Occipital lobe (tissue), 2 donors: ENCODE data around the gene PNPLA7. TPM values are rescaled to one million over a fixed set of nuclear protein-coding genes. Genes with fewer than 3 reads are reported as not detected.
"Not testable (repeated sequence)": the region's sequence is repeated elsewhere in the genome, so short reads cannot be mapped to it uniquely, and the experiment has no call there.

Experiments used
- DNase-seq: peaks from one replicate; lab custom pipeline; 2025; lab: John Stamatoyannopoulos, UW
- total RNA-seq: library from RNA; depleted of rRNA; stranded (reverse); fragments of >200 nt; gene quantifications from one replicate; pipeline ENCODE4 v1.2.3, GENCODE V29; 2014

The PNPLA7 gene
- total RNA-seq, 1 donor from 2014 or later = 0.94 TPM

- DNase-seq = no peak
Observed at GRCh38 chr9:137575716-137576411, 25.7 kb upstream of the PNPLA7 start.

GRCh38 chr9:137575364-137575715 is 25.1 kb upstream of the PNPLA7 start:
- no peak for DNase-seq

- no peak for DNase-seq
Observed at GRCh38 chr9:137574192-137574591, 24.0 kb upstream of the PNPLA7 start.

GRCh38 chr9:137570566-137570965 is 20.4 kb upstream of the PNPLA7 start:
- no peak for DNase-seq

GRCh38 chr9:137569609-137570203 is 19.5 kb upstream of the PNPLA7 start:
- DNase-seq = no peak

- not testable (repeated sequence) for DNase-seq
Observed at GRCh38 chr9:137568445-137568844, 18.2 kb upstream of the PNPLA7 start.

GRCh38 chr9:137564817-137565411 is 14.7 kb upstream of the PNPLA7 start:
- DNase-seq = no peak

GRCh38 chr9:137564134-137564533 is 13.9 kb upstream of the PNPLA7 start:
- no peak for DNase-seq

- DNase-seq = no peak
Observed at GRCh38 chr9:137558127-137558526, 7.9 kb upstream of the PNPLA7 start.

GRCh38 chr9:137556069-137556838 is 6.1 kb upstream of the PNPLA7 start:
- DNase-seq = no peak

- no peak for DNase-seq
Observed at GRCh38 chr9:137555179-137555578, 5.0 kb upstream of the PNPLA7 start.

- no peak for DNase-seq
Observed at GRCh38 chr9:137554349-137554748, 4.1 kb upstream of the PNPLA7 start.

- not testable (repeated sequence) for DNase-seq
Observed at GRCh38 chr9:137553654-137554053, 3.5 kb upstream of the PNPLA7 start.

GRCh38 chr9:137552022-137552768 is 2.0 kb upstream of the PNPLA7 start:
- no peak for DNase-seq

GRCh38 chr9:137551264-137552021 is 1.2 kb upstream of the PNPLA7 start, which contains the start of gene MRPL41:
Gene MRPL41 (plus strand): TSS chr9:137551879. CDS start chr9:137552082, 203 bp downstream.
- DNase-seq = peak; percentile 88

- not testable (repeated sequence) for DNase-seq
Observed at GRCh38 chr9:137550958-137551263, 709 bp upstream of the PNPLA7 start.

GRCh38 chr9:137547687-137548543 is 2.3 kb downstream of the PNPLA7 start:
- no peak for DNase-seq

- no peak for DNase-seq
Observed at GRCh38 chr9:137545123-137545522, 5.1 kb downstream of the PNPLA7 start.

- no peak for DNase-seq
Observed at GRCh38 chr9:137544176-137544760, 5.9 kb downstream of the PNPLA7 start.
